Right lobe of liver (tissue), 6 donors: Measurements from ENCODE around the gene GNAT3. TPM values are rescaled to one million over a fixed set of nuclear protein-coding genes. Genes with fewer than 3 reads are reported as not detected.

ENCODE experiments used
- ATAC-seq, 4 donors: fragments of 200-7000 bp; cut with Tn5 transposase; one replicate each; pipeline ENCODE4 v1.9.1; 2020; ENCODE audit warnings: mild to moderate bottlenecking in 4 of 4, moderate library complexity in 4 of 4
- DNase-seq, 3 donors: peaks; one replicate each; pipeline ENCODE4 v3.0.0-alpha.2; 2020
- H3K27ac ChIP-seq, 3 donors: fragments of 200-600 bp; one replicate each; pipeline ENCODE4 v1.8.0; 2022
- H3K27me3 ChIP-seq, 2 donors: fragments of 200-600 bp; one replicate each; pipeline ENCODE4 v1.8.0; 2022
- H3K36me3 ChIP-seq, 4 donors: fragments of 200-600 bp; sonication (generic) in 1 of 4; one replicate each; pipeline versions ENCODE4 v1.5.1 to v1.8.0; 2017 to 2022; ENCODE audit warnings: control low read depth in 1 of 4
- H3K4me1 ChIP-seq, 4 donors: fragments of 200-600 bp; sonication (generic) in 1 of 4; one replicate each; pipeline versions ENCODE4 v1.5.1 to v1.8.0; 2017 to 2022; ENCODE audit warnings: control low read depth in 1 of 4
- H3K4me3 ChIP-seq, 3 donors: fragments of 200-600 bp; one replicate each; pipeline ENCODE4 v1.8.0; 2022
- H3K9me3 ChIP-seq, 4 donors: fragments of 200-600 bp; sonication (generic) in 1 of 4; one replicate each; pipeline versions ENCODE4 v1.5.1 to v1.8.0; 2017 to 2022; ENCODE audit warnings: control low read depth in 1 of 4
- CTCF ChIP-seq, 4 donors: fragments of 200-600 bp in 3 of 4; fragments of 450-650 bp in 1 of 4; IDR thresholded peaks; one replicate each; pipeline versions ENCODE4 v1.5.1 to v1.8.0; 2016 to 2022; ENCODE audit warnings: antibody characterized with exemption in 4 of 4, mild to moderate bottlenecking in 2 of 4
- POLR2A ChIP-seq: fragments of 450-650 bp; IDR thresholded peaks from one replicate; pipeline ENCODE4 v1.6.1; 2017; ENCODE audit warnings: antibody characterized with exemption, mild to moderate bottlenecking
- WGBS: methylation state at CpG from one replicate; pipeline ENCODE4 v1.1.6; 2018; ENCODE audit warnings: low coverage, low lambda C conversion rate; ENCODE audit not compliant: insufficient coverage; ENCODE audit errors: missing lambda C conversion rate; 5-methylcytosine and 5-hydroxymethylcytosine counted together
- intact Hi-C, 2 donors: fragments of 100-400 bp; cut with DNase I; formaldehyde crosslinking; loops; one replicate each; pipeline versions ENCODE4 v1.11.2 to v1.14.1; 2022
- total RNA-seq, 6 experiments: library from RNA; depleted of rRNA in 2 of 6; stranded (reverse); fragments of >200 nt in 2 of 6; fragmentation: NEBNext Ultra II Directional in 3 of 6; extraction: Animal tissue kit (Norgen Biotek cat#: 25700) in 3 of 6; gene quantifications; one replicate each; pipeline versions ENCODE4 v1.1.0 to v1.2.4, GENCODE V29; 2016 to 2023
- donor health status: DM: no; HTN: yes; CAD: no.
- donor health status: DM: no; HTN: no; CAD: no.
- donor health status: DM: no; HTN: no; CAD: no.
- donor health status: DM: no; HTN: yes; CAD: no.
- donor health status: DM: no; HTN: yes; CAD: no.

The GNAT3 gene
- total RNA-seq, 6 experiments from 2014 or later: not detected

- intact Hi-C loops: no loop called here
- DNase-seq: no peak
- H3K27me3 ChIP-seq: no peaks in the 10 kb centered on the region
- H3K9me3 ChIP-seq: no peaks in the 10 kb centered on the region
- no peak overlapping the region for H3K4me3 ChIP-seq
- ATAC-seq: peak; percentile 79 to 82 (median 80)
- 22% methylated on average over 3 of the region's 3 CpGs for WGBS
- H3K27ac ChIP-seq: peak overlapping the region in 1 of 3 donors; percentile 28
- H3K4me1 ChIP-seq: peaks cover 0 to 12% (median 4%) of the 10 kb centered on the region in 4 donors
- no peak for TF ChIP-seq POLR2A
- no peak for TF ChIP-seq CTCF (IDR thresholded peaks at IDR 0.05)
- H3K36me3 ChIP-seq: no peaks in the 10 kb centered on the region
Observed at GRCh38 chr7:80467069-80467468, 44.8 kb downstream of the GNAT3 start.

GRCh38 chr7:80466636-80467035 lies 45.2 kb downstream of the GNAT3 start:
- no peaks in the 10 kb centered on the region for H3K9me3 ChIP-seq
- 71% methylated on average over 1 of the region's 1 CpG for WGBS
- no peaks in the 10 kb centered on the region for H3K36me3 ChIP-seq
- H3K4me3 ChIP-seq: no peak overlapping the region
- TF ChIP-seq CTCF (IDR thresholded peaks at IDR 0.05): no peak
- no peak for TF ChIP-seq POLR2A
- no peaks in the 10 kb centered on the region for H3K27me3 ChIP-seq
- peaks cover 0 to 12% (median 4%) of the 10 kb centered on the region in 4 donors for H3K4me1 ChIP-seq
- DNase-seq (no peak), ATAC-seq (no peak)
- H3K27ac ChIP-seq: no peak overlapping the region
- intact Hi-C loops: no loop called here

GRCh38 chr7:80464211-80464610 lies 47.7 kb downstream of the GNAT3 start:
- Histone ChIP-seq H3K4me1 (peaks cover 0 to 12% (median 4%) of the 10 kb centered on the region in 4 donors), H3K9me3 (no peaks in the 10 kb centered on the region), H3K4me3 (no peak overlapping the region), H3K27me3 (no peaks in the 10 kb centered on the region), H3K36me3 (no peaks in the 10 kb centered on the region), H3K27ac (no peak overlapping the region)
- intact Hi-C loops: no loop called here
- no peak for TF ChIP-seq CTCF (IDR thresholded peaks at IDR 0.05)
- TF ChIP-seq POLR2A: no peak
- ATAC-seq (no peak), DNase-seq (no peak)

- peak in 1 of 4 donors; percentile 17 for ATAC-seq
- Histone ChIP-seq H3K27me3 (no peaks in the 10 kb centered on the region), H3K4me1 (peaks cover 0 to 12% (median 4%) of the 10 kb centered on the region in 4 donors), H3K9me3 (no peaks in the 10 kb centered on the region), H3K36me3 (no peaks in the 10 kb centered on the region), H3K4me3 (no peak overlapping the region), H3K27ac (no peak overlapping the region)
- WGBS: 55% methylated on average over 4 of the region's 4 CpGs
- TF ChIP-seq POLR2A (no peak), CTCF (IDR thresholded peaks at IDR 0.05) (no peak)
- DNase-seq: no peak
- intact Hi-C loops: no loop called here
Observed at GRCh38 chr7:80463272-80463920, 48.5 kb downstream of the GNAT3 start.
